H9 (cell line): ENCODE measurements around the gene WDR37. TPM values are rescaled to one million over a fixed set of nuclear protein-coding genes. Genes with fewer than 3 reads are reported as not detected.

ENCODE experiments used
- DNase-seq: peaks from one replicate; pipeline ENCODE4 v3.0.0-alpha.2; 2017
- H2AFZ ChIP-seq: one replicate; pipeline ENCODE4 v1.6.1; 2013; ENCODE audit warnings: mild to moderate bottlenecking, low read length, control low read depth, moderate library complexity
- H2AK5ac ChIP-seq: 2 replicates; pipeline ENCODE4 v1.6.1; 2013; ENCODE audit warnings: low read length, control low read depth, mixed read lengths; ENCODE audit not compliant: insufficient read length
- H2BK120ac ChIP-seq: one replicate; pipeline ENCODE4 v1.6.1; 2013; ENCODE audit warnings: low read depth, mild to moderate bottlenecking, low read length, control low read depth, inconsistent platforms; ENCODE audit not compliant: poor library complexity, severe bottlenecking
- H2BK12ac ChIP-seq: 2 replicates; pipeline ENCODE4 v1.6.1; 2013; ENCODE audit warnings: low read length, control low read depth, mixed read lengths, low read depth; ENCODE audit not compliant: insufficient read length
- H2BK15ac ChIP-seq: 2 replicates; pipeline ENCODE4 v1.6.1; 2013; ENCODE audit warnings: low read depth, low read length, control low read depth
- H2BK20ac ChIP-seq: one replicate; pipeline ENCODE4 v1.6.1; 2013; ENCODE audit warnings: low read depth, mild to moderate bottlenecking, low read length, control low read depth, inconsistent platforms; ENCODE audit not compliant: poor library complexity, severe bottlenecking
- H2BK5ac ChIP-seq: 2 replicates; pipeline ENCODE4 v1.6.1; 2013; ENCODE audit warnings: low read length, control low read depth, mixed read lengths; ENCODE audit not compliant: insufficient read length
- H3K14ac ChIP-seq: 2 replicates; pipeline ENCODE4 v1.6.1; 2013; ENCODE audit warnings: low read length, control low read depth; ENCODE audit not compliant: insufficient read depth
- H3K18ac ChIP-seq: 2 replicates; pipeline ENCODE4 v1.6.1; 2013; ENCODE audit warnings: low read depth, mild to moderate bottlenecking, mixed read lengths, low read length, control low read depth; ENCODE audit not compliant: insufficient read length
- H3K23ac ChIP-seq: 2 replicates; pipeline ENCODE4 v1.6.1; 2013; ENCODE audit warnings: low read length, control low read depth, mixed read lengths, low read depth; ENCODE audit not compliant: insufficient read length
- H3K23me2 ChIP-seq: 2 replicates; pipeline ENCODE4 v1.6.1; 2013; ENCODE audit warnings: low read depth, mild to moderate bottlenecking, mixed read lengths, low read length, control low read depth; ENCODE audit not compliant: insufficient read length, poor library complexity, severe bottlenecking
- H3K27ac ChIP-seq: 2 replicates; pipeline ENCODE4 v1.5.1; 2013; ENCODE audit warnings: low read length, control low read depth, mixed read lengths, low read depth; ENCODE audit not compliant: insufficient read length
- H3K27me3 ChIP-seq: 2 replicates; pipeline ENCODE4 v1.6.1; 2013; ENCODE audit warnings: low read length, control low read depth, inconsistent platforms; ENCODE audit not compliant: insufficient read depth
- H3K4ac ChIP-seq: 2 replicates; pipeline ENCODE4 v1.6.1; 2013; ENCODE audit warnings: low read depth, mild to moderate bottlenecking, control low read depth, inconsistent platforms, low read length, moderate library complexity
- H3K4me1 ChIP-seq: 2 replicates; pipeline ENCODE4 v1.6.1; 2013; ENCODE audit warnings: low read length, control low read depth, inconsistent platforms; ENCODE audit not compliant: insufficient read depth
- H3K4me2 ChIP-seq: 2 replicates; pipeline ENCODE4 v1.6.1; 2013; ENCODE audit warnings: low read length, control low read depth, mixed read lengths; ENCODE audit not compliant: insufficient read length, insufficient read depth
- H3K56ac ChIP-seq: 2 replicates; pipeline ENCODE4 v1.6.1; 2013; ENCODE audit warnings: low read depth, mild to moderate bottlenecking, mixed read lengths, low read length, control low read depth; ENCODE audit not compliant: insufficient read length
- H3K79me1 ChIP-seq: 2 replicates; pipeline ENCODE4 v1.6.1; 2013; ENCODE audit warnings: low read depth, mild to moderate bottlenecking, moderate library complexity, low read length, control low read depth, inconsistent platforms; ENCODE audit not compliant: insufficient read depth, poor library complexity, severe bottlenecking
- H3K79me2 ChIP-seq: 2 replicates; pipeline ENCODE4 v1.6.1; 2013; ENCODE audit warnings: low read length, control low read depth, inconsistent platforms; ENCODE audit not compliant: insufficient read depth
- H3K9ac ChIP-seq: 2 replicates; pipeline ENCODE4 v1.6.1; 2013; ENCODE audit warnings: low read length, control low read depth, mixed read lengths; ENCODE audit not compliant: insufficient read length; ENCODE audit errors: extremely low read depth
- H3K9me3 ChIP-seq: one replicate; pipeline ENCODE4 v1.6.1; 2013; ENCODE audit warnings: low read depth, low read length, inconsistent platforms; ENCODE audit not compliant: control insufficient read depth
- H3T11ph ChIP-seq: one replicate; pipeline ENCODE4 v1.6.1; 2013; ENCODE audit warnings: mild to moderate bottlenecking, low read length, control low read depth, inconsistent platforms
- H4K20me1 ChIP-seq: one replicate; pipeline ENCODE4 v1.6.1; 2013; ENCODE audit not compliant: control insufficient read depth, insufficient read length, insufficient read depth
- H4K5ac ChIP-seq: 2 replicates; pipeline ENCODE4 v1.6.1; 2013; ENCODE audit warnings: low read depth, mild to moderate bottlenecking, mixed read lengths, low read length, control low read depth; ENCODE audit not compliant: insufficient read length
- H4K8ac ChIP-seq: replicated peaks from 2 replicates; pipeline ENCODE4 v1.6.1; 2013; ENCODE audit warnings: low read length, control low read depth, mixed read lengths, low read depth; ENCODE audit not compliant: insufficient read length
- H4K91ac ChIP-seq: 2 replicates; pipeline ENCODE4 v1.6.1; 2013; ENCODE audit warnings: low read depth, mild to moderate bottlenecking, moderate library complexity, mixed read lengths, low read length, control low read depth; ENCODE audit not compliant: insufficient read length
- H3K27ac Mint-ChIP-seq, 3 experiments: 2 replicates in 2 of 3; 3 replicates in 1 of 3; pipeline ENCODE4 v1.8.0; 2020 to 2021; ENCODE audit warnings: mixed read lengths in 3 of 3, mild to moderate bottlenecking in 1 of 3, moderate library complexity in 1 of 3
- H3K27me3 Mint-ChIP-seq: 2 replicates; pipeline ENCODE4 v1.8.0; 2021; ENCODE audit warnings: low read depth, mild to moderate bottlenecking, moderate library complexity, mixed read lengths
- H3K36me3 Mint-ChIP-seq, 3 experiments: 2 replicates in 2 of 3; 3 replicates in 1 of 3; pipeline ENCODE4 v1.8.0; 2020 to 2021; ENCODE audit warnings: low read depth in 3 of 3, mixed read lengths in 3 of 3; ENCODE audit not compliant: insufficient read depth in 1 of 3
- H3K4me1 Mint-ChIP-seq, 2 experiments: 2 replicates each; pipeline ENCODE4 v1.8.0; 2020; ENCODE audit warnings: mixed read lengths in 2 of 2
- H3K4me3 Mint-ChIP-seq, 2 experiments: 2 replicates in 1 of 2; 3 replicates in 1 of 2; pipeline ENCODE4 v1.8.0; 2020 to 2021; ENCODE audit warnings: mild to moderate bottlenecking in 2 of 2, mixed read lengths in 2 of 2, moderate library complexity in 1 of 2
- H3K9me3 Mint-ChIP-seq, 2 experiments: 2 replicates in 1 of 2; 3 replicates in 1 of 2; pipeline ENCODE4 v1.8.0; 2020; ENCODE audit warnings: mild to moderate bottlenecking in 2 of 2, mixed read lengths in 2 of 2, moderate library complexity in 1 of 2
- WGBS: extraction: QIAGEN DNeasy Blood & Tissue Kit; methylation state at CpG from one replicate; pipeline ENCODE4 v1.1.7; 2013; ENCODE audit warnings: missing lambda C conversion rate, low lambda C conversion rate, mixed read lengths; ENCODE audit not compliant: insufficient read length; ENCODE audit errors: extremely low coverage; 5-methylcytosine and 5-hydroxymethylcytosine counted together
- total RNA-seq: library from RNA; stranded (reverse); gene quantifications from 2 replicates; pipeline ENCODE4 v1.2.1, GENCODE V29; 2021
- TF ChIP-seq, protein P1 (sequence below): fragments of 200-600 bp; sonication (generic); conservative IDR thresholded peaks from 3 replicates; pipeline ENCODE4 v1.8.0; 2021; ENCODE audit warnings: antibody characterized with exemption, mild to moderate bottlenecking

WDR37 gene
- total RNA-seq, 1 experiment from 2014 or later: 13.1 TPM

DNA sequence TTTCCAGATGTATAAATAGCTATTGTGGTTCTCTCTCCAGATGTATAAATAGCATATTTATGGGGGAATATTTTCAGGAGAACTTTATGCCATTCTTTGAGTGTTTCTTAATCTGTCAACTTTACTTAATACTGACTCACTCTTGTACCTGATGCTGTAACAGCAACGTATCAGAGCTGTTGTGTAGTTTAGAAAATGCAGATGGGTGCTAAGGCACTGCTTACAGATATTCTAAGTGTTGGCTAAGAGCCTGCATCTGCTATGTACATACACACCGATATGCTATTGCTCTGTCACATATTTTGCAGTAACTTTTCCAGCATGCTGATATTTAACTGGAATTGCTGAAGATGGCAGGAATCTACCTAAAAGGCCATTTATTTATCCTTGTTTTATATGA lies 71.9 kb downstream of the WDR37 start:
- Mint-ChIP-seq H3K9me3 (no peaks in the 10 kb centered on the region), H3K4me3 (no peak overlapping the region), H3K4me1 (no peaks in the 10 kb centered on the region), H3K27me3 (no peaks in the 10 kb centered on the region), H3K36me3 (peaks cover 37 to 63% (median 55%) of the 10 kb centered on the region in 3 experiments; a peak in 6 of 7 replicates), H3K27ac (no peak overlapping the region)
- Histone ChIP-seq H3K9me3 (no peaks in the 10 kb centered on the region), H4K8ac (no peak overlapping the region), H2BK20ac (no peak overlapping the region), H2AFZ (no peak overlapping the region), H2BK120ac (no peak overlapping the region), H3K4me2 (no peak overlapping the region), H3T11ph (no peak overlapping the region), H3K27ac (no peak overlapping the region), H3K14ac (no peak overlapping the region), H3K18ac (no peak overlapping the region), H3K27me3 (no peaks in the 10 kb centered on the region), H3K23ac (no peak overlapping the region), H3K56ac (no peak overlapping the region), H3K9ac (no peak overlapping the region), H4K91ac (no peak overlapping the region), H3K4ac (no peak overlapping the region), H2BK15ac (no peak overlapping the region), H3K4me1 (no peaks in the 10 kb centered on the region), H4K5ac (no peak overlapping the region), H2BK5ac (no peak overlapping the region), H4K20me1 (no peaks in the 10 kb centered on the region), H3K23me2 (no peaks in the 10 kb centered on the region), H3K79me2 (no peaks in the 10 kb centered on the region), H2BK12ac (no peak overlapping the region), H2AK5ac (no peak overlapping the region), H3K79me1 (no peaks in the 10 kb centered on the region)
- WGBS: no CpG with 5 or more reads among the region's 2 CpGs
- DNase-seq: no peak
- TF ChIP-seq, protein P1, sequence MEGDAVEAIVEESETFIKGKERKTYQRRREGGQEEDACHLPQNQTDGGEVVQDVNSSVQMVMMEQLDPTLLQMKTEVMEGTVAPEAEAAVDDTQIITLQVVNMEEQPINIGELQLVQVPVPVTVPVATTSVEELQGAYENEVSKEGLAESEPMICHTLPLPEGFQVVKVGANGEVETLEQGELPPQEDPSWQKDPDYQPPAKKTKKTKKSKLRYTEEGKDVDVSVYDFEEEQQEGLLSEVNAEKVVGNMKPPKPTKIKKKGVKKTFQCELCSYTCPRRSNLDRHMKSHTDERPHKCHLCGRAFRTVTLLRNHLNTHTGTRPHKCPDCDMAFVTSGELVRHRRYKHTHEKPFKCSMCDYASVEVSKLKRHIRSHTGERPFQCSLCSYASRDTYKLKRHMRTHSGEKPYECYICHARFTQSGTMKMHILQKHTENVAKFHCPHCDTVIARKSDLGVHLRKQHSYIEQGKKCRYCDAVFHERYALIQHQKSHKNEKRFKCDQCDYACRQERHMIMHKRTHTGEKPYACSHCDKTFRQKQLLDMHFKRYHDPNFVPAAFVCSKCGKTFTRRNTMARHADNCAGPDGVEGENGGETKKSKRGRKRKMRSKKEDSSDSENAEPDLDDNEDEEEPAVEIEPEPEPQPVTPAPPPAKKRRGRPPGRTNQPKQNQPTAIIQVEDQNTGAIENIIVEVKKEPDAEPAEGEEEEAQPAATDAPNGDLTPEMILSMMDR: no peak
